ENCODE measurements around the gene LYPD5.
A peak's percentile ranks its signal among the peaks of the same experiment; 100 is the strongest.
"Not testable (repeated sequence)": the region's sequence is repeated elsewhere in the genome, so short reads cannot be mapped to it uniquely, and the experiment has no call there.

Gene LYPD5, protein sequence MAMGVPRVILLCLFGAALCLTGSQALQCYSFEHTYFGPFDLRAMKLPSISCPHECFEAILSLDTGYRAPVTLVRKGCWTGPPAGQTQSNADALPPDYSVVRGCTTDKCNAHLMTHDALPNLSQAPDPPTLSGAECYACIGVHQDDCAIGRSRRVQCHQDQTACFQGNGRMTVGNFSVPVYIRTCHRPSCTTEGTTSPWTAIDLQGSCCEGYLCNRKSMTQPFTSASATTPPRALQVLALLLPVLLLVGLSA

DNA sequence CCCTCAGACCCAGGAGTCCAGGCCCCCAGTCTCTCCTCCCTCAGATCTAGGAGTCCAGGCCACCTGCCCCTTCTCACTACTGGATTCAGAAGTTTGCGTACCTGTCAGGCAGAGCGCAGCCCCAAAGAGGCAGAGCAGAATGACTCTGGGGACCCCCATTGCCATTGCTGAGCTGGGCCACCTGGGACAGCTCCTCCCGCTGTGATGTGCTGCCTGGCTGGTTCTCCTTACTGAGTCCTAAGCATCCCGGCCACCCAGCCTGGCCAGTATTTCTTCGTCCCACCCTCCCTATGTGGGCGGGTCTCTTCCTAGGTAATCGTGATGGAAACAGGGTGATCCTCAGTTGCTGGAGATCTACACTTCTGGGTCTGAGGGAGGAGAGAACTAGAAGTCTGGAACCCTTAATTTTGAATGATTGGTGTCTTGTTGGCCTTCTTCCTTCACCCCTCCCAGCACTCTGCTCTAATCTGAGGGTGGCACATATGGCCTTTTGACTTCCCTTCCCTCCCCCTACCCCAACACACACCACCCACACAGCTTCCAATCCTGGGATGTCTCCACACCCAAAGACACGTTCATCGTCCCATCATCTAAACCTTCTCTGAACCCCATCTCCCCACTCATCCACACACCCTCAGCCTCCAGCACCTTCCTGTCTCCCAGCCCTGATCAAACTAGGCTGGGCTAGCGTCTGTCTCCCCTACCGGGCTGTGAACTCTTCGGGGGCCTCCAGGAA, at the start of gene LYPD5:
Gene LYPD5 (minus strand): TSS at position 232 of the 736 bp plus-strand sequence. CDS start 67 bp downstream, at position 165.
- DNase-seq: no peak

DNA sequence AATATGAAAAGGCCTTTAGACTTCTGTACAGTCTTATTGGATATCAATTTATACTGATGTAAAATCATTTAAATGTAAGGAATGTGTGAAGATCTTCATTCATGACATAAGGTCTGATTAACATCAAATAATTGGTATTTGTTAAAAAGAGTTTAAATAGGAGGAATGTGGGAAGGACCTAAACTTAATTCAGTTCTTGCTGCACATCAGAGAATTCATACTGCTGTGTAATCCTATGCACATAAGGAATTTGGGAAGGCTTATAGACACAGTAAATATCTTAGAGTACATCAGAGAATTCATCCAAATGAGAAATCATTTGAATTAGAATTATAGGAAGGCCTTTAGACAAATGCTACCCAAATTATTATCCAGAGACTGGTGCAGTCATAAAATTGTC, 46.6 kb upstream of the LYPD5 start:
- DNase-seq: no peak

DNA sequence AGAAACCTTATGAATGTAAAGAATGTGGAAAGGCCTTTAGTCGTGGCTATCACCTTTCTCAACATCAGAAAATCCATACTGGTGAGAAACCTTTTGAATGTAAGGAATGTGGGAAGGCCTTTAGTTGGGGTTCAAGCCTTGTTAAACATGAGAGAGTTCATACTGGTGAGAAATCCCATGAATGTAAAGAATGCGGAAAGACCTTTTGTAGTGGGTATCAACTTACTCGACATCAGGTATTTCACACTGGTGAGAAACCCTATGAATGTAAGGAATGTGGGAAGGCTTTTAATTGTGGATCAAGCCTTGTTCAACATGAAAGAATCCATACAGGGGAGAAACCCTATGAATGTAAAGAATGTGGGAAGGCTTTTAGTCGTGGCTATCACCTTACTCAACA, 45.6 kb upstream of the LYPD5 start:
- no peak for DNase-seq

DNA sequence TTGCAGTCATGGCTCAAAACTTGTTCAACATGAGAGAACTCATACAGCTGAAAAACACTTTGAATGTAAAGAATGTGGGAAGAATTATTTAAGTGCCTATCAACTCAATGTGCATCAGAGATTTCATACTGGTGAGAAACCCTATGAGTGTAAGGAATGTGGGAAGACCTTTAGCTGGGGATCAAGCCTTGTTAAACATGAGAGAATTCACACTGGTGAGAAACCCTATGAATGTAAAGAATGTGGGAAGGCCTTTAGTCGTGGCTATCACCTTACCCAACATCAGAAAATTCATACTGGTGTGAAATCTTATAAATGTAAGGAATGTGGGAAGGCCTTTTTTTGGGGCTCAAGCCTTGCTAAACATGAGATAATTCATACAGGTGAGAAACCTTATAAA, 45.0 kb upstream of the LYPD5 start:
- DNase-seq: no peak

DNA sequence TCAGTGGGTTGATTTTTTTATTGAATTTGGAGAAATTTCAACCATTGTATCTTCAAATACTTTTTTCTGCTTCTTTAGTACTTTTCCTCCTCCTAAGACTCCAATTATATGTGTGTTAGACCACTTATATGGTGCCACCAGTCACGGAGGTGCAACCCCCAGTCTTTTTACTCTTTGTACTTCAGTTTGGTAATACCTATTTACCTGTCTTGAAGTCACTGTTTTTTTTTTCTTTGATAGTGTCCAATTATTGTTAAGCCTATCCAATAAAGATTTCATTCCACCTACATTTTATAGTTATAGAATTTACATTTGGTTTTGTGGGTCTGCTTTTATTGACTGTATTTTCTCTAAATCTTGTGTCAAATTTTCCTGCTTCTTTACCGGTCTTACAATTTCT, 39.8 kb upstream of the LYPD5 start:
- no peak for DNase-seq

DNA sequence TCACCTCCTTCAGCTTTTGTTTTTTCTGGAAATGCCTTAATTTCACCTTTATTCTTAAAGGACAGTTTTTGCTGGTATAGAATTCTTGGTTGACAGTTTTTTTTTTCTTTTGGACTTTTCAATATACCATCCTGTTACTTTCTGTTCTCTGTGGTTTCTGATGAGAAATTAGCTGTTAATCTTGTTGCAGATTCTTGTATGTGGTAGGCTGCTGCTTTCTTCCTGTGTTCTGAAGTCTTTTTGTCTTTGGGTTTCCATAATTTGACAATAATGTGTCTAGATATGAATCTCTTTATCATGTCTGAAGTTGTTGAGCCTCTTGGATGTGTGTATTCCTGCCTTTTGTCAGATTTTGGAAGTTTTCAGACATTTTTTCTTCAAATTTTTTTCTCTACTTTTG, 36.9 kb upstream of the LYPD5 start:
- DNase-seq: no peak

DNA sequence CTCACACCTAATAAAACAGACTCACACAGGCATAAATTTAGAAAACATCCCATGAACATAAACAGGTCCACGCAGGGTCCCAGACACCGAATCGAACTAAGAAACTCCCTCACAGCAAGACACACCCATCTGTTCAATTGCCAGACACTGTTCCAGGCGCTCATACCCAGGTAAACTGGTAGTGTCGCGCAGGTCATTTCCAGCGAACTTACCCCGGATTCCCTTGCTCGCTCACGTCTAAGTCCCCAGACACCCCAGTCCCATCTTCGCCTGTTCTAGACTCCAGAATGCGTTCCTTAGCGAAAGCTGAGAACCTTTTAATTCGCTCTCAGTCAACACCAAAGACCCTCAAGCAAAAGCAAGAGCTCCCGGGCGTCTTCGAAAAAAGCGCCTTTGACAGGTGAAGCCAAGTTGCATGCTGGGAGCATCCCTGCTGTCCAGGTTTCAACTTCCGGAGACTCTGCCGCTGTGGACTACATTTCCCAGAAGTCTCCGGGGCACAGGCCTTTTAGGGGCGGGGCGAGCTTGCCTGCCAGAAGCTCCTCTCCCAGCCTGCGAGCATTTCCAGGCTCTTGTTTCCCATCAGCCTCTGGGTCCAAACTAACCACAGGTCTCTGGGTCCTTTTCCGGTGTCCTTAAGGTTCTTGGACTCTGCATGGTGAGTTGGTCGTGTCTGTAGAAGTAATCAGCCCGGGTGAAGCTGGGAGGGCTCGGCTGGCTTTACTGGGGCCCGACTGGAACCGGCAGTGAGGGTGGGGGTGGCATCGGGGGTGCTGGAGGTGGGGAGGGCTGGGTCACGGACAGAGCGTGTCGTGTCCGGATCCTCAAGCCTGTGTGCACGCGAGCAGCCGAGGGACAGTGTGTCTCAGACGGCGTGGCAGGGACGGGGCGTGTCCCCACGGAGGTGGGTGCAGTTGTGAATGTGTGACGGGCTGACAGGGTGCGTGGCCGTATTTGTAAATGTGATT, 24.8 kb upstream of the LYPD5 start, which contains the start of gene ZNF283:
Gene ZNF283 (plus strand): TSS at position 535 of the 968 bp plus-strand sequence. CDS start 6,184 bp downstream, outside the sequence.
- DNase-seq: peak; percentile 77

DNA sequence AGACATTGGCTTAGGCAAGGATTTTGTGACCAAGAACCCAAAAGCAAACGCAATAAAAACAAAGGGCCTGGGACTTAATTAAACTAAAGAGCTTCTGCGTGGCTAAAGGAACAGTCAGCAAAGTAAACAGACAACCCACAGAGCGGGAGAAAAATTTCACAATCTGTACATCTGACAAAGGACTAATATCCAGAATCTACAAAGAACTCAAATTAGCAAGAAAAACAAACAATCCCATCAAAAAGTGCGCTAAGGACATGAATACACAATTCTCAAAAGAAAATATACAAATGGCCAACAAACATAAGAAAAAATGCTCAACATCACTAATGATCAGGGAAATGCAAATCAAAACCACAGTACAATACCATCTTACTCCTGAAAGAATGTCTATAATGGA, 22.3 kb upstream of the LYPD5 start:
- not testable (repeated sequence) for DNase-seq

DNA sequence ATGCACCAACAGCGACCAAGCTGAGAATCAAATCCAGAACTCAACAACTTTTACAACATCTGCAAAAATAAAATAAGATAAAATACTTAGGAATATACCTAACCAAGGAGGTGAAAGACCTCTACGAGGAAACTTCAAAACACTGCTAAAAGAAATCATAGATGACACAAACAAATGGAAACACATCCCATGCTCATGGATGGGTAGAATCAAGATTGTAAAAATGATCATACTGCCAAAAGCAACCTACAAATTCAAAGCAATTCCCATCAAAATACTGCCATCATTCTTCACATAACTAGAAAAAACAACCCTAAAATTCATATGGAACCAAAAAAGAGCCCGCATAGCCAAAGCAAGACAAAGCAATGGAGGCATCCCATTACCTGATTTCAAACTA, 21.6 kb upstream of the LYPD5 start:
- not testable (repeated sequence) for DNase-seq

DNA sequence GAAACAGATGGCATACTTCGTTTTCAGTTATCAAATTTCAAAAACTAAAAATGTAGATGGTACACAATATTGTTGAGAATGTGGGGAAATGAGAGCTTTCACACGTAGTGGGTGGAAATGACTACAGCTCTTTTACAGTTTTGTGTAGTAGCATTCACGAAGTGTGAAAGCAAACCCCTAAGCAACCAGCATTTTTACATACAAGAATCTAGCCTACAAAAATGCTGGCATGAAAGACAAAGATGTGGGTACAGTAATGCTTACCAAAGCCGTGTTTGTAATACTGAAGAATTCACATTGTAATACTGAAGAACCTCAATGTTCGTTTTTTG, 18.6 kb upstream of the LYPD5 start:
- no peak for DNase-seq

DNA sequence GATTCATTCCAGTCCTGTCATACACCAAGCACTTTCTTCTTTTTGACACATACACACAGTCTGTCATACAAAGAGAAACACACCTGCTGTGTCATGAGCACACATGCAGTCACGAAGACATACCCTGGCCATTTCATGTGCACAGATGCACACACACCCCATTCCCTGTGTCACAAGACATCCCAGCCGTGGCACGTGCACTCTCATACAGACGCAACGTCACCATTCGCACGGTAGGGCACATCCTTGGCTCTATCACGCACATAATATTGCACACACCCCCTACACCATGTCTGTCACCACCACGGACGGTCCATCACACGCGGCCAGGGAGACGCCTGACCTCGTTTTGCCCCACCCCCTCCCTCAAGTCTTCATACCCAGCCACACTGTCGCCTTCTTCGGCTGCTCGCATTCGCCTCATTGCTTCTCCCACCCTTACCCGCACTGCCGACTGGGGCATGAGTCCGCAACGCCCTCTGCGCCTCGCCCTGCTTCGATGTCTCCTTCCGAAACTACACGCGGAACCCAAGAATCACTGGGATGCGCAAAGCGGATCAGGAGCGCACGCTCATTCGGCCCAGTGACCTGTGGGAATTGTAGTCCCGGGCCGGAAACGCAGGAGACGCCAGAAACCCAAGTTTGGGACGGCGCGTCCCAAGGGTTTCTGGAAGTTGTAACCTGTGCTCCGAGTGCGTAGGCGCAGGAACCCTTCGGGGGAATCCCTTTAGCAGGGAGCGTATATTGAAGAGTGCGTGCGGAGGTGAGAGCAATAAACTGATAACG, 18.0 kb upstream of the LYPD5 start:
- DNase-seq: no peak

DNA sequence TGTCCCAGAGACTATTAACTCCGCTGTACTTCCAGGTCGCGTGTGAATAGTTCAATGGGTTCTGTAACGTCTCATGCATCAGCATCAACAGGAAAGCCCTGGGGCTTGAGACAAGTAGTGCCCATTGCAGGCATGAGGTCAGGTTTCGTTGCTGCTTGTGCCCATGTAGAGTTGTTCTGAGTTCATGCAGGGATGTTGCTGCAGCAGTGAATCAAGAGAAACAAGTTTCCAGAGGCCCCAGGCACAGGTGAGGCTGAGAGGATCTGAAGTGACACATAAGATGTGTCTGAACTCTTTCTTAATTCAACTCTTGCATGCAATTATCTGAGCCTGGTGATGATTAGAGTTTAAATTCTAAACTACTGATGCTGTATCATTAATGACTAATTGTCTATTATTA, 16.3 kb upstream of the LYPD5 start:
- DNase-seq: no peak

DNA sequence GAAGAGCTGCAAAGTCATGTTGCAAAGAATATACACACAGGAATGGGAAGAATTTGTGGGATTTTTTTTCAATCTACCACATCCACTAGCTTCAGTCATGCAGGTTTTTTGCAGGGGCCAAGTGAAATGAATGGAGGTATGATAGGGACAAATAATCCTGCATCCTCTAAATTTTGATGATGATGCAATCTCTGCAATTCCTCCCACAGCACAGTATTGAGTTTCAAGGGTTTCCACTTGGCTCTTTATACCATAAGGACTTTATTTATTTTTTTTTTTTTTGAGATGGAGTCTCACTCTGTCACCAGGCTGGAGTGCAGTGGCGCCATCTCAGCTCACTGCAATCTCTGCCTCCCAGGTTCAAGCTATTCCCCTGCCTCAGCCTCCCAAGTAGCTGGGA, 15.2 kb upstream of the LYPD5 start:
- not testable (repeated sequence) for DNase-seq

DNA sequence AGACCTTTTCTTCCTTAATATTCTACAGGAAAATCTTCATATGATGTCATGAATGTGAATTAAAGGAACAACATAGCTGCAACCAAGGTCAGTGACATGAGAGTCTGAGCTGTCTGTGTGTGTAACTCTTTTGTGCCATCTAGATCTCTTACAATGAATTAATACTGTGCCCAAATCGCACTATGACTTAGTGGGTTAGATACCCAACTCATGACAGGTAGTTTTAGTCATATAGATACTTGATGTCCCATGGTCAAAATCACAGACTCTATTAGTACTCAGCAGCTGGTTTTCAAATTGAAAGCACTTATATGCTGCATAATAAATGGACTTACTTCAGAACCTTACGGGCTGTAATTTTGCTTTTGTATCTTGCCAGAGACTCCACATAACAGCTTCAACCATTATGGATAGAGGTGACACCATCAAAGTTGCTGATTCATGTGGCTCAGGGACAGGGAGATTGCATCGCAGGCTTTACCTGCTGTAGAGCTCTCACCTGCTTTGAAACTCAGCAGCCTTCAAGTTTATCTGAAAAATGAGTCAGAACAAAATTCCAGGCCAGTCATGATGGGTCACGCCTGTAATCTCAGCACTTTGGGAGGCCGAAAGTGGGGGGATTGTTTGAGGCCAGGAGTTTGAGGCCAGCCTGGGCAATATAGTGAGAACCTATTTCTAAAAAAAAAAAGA, 12.6 kb upstream of the LYPD5 start:
- DNase-seq: no peak

DNA sequence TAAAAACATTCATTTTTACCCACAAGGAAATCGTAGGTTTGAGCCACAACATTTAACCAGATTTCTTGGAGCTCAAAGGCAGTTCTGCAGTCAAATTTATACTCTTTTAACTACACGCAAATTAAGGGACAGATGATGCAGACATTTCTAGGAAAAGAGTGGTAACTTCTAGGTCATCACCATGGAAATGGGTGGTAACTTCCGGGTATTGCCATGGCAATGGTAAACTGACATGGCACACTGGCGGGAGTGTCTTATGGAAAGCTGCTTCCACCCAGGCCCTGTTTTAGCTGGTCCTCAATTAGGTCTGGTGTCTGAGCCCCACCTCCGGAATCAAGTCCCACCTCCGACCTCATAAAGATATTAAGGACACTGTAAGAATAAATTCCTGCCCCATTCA, 10.4 kb upstream of the LYPD5 start:
- no peak for DNase-seq

DNA sequence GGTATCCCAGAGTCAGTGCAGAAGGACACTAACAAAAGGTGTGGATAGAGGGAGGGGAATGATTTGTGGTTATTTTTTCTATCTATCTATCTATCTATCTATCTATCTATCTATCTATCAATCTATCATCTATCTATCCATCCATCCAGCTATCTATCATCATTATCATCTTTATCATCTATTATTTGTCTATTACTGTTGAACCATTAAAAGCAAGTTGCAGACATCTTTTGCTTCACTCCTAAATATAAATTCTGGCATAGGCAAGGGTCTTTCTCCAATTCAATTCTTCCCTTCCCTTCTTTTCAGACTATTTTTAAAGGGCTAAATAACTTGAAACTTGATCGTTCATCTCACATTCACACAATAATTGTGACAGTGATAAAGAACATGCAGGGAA, 10.0 kb upstream of the LYPD5 start:
- DNase-seq: no peak

DNA sequence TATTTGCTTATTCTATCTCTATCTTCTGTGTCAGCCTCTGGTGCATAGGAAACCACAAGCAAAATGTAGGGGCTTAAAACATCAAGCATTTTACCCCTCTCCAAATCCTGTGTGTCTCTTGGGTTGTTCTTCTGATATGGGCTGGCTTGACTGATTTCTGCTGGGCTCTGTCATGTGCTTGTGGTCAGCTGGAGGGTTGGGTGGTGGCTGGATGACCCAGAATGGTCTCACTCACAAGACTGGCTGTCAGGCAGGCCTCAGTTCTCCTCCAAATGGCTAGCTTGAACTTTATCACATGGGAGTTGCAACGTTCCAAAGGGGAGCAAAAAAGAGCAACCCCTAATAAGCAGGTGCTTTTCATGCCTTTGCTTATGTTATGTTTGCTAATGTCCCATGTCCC, 9.6 kb upstream of the LYPD5 start:
- no peak for DNase-seq

DNA sequence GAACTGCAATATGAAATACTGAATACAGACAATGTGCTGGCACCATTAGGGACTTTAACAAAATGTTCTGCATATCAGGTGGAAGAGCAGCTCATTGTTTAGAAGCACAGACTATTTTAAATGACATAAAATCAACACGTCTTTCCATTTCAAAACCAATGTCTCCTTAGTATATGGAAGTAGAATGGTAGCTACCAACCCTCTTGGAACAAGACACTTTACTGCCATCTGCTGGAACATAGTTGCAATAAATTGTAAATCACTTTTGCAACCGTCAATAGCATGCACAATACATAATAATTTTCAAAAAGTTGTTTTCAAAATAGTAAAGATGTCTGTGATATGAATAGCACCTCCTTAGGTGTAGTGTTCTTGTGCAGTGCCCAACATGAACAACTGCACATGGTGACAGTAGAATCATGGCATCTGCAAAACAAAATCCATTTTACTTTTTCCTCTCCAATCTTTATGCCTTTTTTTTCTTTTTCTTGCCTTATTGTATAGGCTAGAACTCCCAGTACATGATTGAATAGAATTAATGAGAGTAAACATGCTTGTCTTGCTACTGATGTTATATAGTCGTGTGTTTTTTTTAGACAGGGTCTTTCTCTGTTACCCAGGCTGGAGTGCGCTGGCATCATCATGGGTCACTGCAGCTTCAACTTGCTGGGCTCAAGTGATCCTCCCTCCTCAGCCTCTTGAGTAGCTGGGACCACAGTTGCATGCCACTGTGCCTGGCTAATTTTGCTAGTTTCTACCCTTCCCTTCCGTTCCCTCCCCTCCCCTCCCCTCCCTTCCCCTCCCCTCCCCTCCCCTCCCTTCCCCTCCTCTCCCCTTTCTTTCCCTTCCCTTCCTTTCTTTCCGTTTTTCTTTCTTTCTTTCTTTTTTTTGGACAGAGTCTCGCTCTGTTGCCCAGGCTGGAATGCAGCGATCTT, 7.8 kb upstream of the LYPD5 start:
- DNase-seq: no peak

DNA sequence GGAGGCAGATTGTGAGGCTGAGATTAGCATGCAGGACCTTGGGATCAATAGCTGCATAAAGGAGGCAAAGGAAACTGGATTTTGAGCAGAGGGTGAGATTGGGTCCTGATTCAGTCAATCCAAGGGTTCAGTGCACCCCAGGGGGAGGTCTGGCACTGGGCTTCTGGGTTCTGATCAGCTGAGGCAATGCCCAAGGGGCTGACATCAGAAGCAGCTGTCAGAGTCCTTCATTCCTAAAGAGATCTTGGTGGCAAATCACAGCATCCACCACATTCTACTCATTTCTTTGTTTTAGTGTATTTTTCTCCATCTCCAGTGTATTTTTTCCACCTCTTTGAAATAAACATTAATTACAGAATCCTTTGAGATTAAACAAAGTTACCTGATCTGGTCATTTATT, 5.4 kb upstream of the LYPD5 start:
- DNase-seq: no peak

DNA sequence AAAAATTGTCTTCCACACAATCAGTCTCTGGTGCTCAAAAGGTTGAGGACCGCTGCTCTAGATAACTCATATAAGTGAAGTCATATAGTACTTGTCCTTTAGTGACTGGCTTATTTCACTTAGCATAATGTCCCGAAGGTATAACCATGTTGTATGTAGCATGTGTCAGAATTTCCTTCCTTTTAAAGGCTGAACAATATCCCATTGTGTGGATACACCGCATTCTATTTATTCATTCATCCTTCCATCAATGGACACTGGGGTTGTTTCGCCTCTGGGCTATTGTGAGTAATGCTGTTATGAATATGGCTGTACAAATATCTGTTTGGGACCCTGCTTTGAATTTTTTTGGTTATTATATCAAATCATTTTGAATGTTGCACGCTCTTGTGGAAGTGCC, 4.6 kb upstream of the LYPD5 start:
- DNase-seq: no peak

DNA sequence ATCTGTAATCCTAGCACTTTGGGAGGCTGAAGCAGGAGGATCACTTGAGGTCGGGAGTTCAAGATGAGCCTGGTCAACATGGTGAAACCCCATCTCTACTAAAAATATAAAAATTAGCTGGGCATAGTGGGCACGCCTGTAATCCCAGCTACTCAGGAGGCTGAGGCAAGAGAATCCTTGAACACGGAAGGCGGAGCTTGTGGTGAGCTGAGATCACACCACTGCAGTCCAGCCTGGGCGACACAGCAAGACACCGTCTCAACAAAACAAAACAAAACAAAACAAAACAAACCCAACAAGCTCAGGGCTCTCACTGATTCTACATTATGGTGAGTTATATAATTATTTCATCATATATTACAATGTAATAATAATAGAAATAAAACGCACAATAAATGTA, 4.2 kb upstream of the LYPD5 start:
- DNase-seq: not testable (repeated sequence)

Data from activated gamma-delta T cell treated with Interleukin-2 at 50 U/mL for 16 hours (primary cell).